ENCODE results near the gene TMEM115. TPM values are rescaled to one million over a fixed set of nuclear protein-coding genes. Genes with fewer than 3 reads are reported as not detected.

TMEM115 gene
- total and polyA plus RNA-seq, 2 of the 13 experiments (the other 11 are each of a cell fraction or from before 2014, with no cell fraction given) = 22.1 to 30.7 TPM

DNA sequence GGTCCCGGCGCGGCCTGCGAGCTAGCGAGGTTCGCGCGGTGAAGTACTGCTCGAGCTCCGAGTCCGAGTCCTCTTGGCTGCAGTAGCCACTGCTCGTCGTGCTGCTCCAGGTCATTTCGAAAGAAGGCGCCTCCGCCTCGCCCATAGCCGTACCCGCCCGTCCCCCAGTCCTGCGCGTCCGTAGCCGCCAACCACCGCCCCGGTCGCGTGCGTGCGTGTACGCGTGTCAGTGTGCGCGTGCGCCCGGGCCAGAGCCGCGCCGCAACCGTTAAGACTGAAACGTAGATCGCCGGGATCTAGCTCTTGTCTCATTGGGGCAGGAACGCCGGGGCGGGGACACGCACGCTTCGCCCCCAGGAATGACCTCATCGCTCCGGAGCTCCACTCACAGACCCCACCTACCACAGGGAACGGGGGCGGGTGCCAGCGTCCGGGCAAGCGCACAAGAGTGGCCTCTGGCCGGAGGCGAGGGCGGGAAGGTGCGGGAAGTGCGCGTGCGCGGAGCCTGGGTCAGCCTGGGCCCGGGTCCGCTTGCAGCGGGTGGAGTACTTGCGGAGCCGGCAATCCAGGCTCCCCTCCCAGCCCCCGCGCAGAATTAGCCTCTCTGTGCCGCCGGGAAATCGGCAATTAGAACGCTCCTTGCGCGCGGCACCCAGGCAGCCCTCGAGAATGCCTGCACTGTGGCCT lies 22.0 kb downstream of the TMEM115 start (continued):
- TF ChIP-seq SIX1 (CRISPR knock-in tag; IDR thresholded peaks at IDR 0.05; ENCODE audit: borderline replicate concordance) (peak; percentile 48), NR2F6 (IDR thresholded peaks at IDR 0.05) (no peak), NR2F6 (CRISPR knock-in tag; IDR thresholded peaks at IDR 0.05) (no peak; the same call in 1 of the 2 replicates), PHF20 (CRISPR knock-in tag; IDR thresholded peaks at IDR 0.05) (no peak), POLR2A (IDR thresholded peaks at IDR 0.05; ENCODE audit: insufficient read depth in 1 of 2, low read depth in 2 of 2, low read length in 2 of 2) (peak in 1 of 2 experiments; percentile 61; a peak in 2 of 4 replicates), ZNF703 (CRISPR knock-in tag; IDR thresholded peaks at IDR 0.05; ENCODE audit: borderline replicate concordance) (no peak), ZNF552 (CRISPR knock-in tag; IDR thresholded peaks at IDR 0.05; ENCODE audit: borderline replicate concordance) (peak; percentile 60; the same call in 1 of the 2 replicates), NCOA2 (CRISPR knock-in tag; IDR thresholded peaks at IDR 0.05) (no peak), NFE2L1 (CRISPR knock-in tag; IDR thresholded peaks at IDR 0.05; ENCODE audit: borderline replicate concordance) (no peak), HNRNPK (IDR thresholded peaks at IDR 0.05; ENCODE audit: low read depth, low read length, poor library complexity, severe bottlenecking) (peak; percentile 27), KLF15 (CRISPR knock-in tag; IDR thresholded peaks at IDR 0.05; ENCODE audit: borderline replicate concordance) (no peak), SPEN (CRISPR knock-in tag; IDR thresholded peaks at IDR 0.05; ENCODE audit: low read depth) (peak; percentile 89), ZNF451 (CRISPR knock-in tag; IDR thresholded peaks at IDR 0.05) (no peak; the same call in none of the 2 replicates), RFXANK (CRISPR knock-in tag; IDR thresholded peaks at IDR 0.05) (no peak)
- TF ChIP-seq, protein P1, sequence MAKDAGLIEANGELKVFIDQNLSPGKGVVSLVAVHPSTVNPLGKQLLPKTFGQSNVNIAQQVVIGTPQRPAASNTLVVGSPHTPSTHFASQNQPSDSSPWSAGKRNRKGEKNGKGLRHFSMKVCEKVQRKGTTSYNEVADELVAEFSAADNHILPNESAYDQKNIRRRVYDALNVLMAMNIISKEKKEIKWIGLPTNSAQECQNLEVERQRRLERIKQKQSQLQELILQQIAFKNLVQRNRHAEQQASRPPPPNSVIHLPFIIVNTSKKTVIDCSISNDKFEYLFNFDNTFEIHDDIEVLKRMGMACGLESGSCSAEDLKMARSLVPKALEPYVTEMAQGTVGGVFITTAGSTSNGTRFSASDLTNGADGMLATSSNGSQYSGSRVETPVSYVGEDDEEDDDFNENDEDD (CRISPR knock-in tag; IDR thresholded peaks at IDR 0.05; ENCODE audit: borderline replicate concordance) = peak; percentile 86
- TF ChIP-seq, protein P2, sequence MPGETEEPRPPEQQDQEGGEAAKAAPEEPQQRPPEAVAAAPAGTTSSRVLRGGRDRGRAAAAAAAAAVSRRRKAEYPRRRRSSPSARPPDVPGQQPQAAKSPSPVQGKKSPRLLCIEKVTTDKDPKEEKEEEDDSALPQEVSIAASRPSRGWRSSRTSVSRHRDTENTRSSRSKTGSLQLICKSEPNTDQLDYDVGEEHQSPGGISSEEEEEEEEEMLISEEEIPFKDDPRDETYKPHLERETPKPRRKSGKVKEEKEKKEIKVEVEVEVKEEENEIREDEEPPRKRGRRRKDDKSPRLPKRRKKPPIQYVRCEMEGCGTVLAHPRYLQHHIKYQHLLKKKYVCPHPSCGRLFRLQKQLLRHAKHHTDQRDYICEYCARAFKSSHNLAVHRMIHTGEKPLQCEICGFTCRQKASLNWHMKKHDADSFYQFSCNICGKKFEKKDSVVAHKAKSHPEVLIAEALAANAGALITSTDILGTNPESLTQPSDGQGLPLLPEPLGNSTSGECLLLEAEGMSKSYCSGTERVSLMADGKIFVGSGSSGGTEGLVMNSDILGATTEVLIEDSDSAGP (CRISPR knock-in tag; IDR thresholded peaks at IDR 0.05; ENCODE audit: borderline replicate concordance) = peak; percentile 89
- TF ChIP-seq, protein P3, sequence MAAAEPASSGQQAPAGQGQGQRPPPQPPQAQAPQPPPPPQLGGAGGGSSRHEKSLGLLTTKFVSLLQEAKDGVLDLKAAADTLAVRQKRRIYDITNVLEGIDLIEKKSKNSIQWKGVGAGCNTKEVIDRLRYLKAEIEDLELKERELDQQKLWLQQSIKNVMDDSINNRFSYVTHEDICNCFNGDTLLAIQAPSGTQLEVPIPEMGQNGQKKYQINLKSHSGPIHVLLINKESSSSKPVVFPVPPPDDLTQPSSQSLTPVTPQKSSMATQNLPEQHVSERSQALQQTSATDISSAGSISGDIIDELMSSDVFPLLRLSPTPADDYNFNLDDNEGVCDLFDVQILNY (CRISPR knock-in tag; conservative IDR thresholded peaks at IDR 0.05) = peak; percentile 79
- TF ChIP-seq, protein P4, sequence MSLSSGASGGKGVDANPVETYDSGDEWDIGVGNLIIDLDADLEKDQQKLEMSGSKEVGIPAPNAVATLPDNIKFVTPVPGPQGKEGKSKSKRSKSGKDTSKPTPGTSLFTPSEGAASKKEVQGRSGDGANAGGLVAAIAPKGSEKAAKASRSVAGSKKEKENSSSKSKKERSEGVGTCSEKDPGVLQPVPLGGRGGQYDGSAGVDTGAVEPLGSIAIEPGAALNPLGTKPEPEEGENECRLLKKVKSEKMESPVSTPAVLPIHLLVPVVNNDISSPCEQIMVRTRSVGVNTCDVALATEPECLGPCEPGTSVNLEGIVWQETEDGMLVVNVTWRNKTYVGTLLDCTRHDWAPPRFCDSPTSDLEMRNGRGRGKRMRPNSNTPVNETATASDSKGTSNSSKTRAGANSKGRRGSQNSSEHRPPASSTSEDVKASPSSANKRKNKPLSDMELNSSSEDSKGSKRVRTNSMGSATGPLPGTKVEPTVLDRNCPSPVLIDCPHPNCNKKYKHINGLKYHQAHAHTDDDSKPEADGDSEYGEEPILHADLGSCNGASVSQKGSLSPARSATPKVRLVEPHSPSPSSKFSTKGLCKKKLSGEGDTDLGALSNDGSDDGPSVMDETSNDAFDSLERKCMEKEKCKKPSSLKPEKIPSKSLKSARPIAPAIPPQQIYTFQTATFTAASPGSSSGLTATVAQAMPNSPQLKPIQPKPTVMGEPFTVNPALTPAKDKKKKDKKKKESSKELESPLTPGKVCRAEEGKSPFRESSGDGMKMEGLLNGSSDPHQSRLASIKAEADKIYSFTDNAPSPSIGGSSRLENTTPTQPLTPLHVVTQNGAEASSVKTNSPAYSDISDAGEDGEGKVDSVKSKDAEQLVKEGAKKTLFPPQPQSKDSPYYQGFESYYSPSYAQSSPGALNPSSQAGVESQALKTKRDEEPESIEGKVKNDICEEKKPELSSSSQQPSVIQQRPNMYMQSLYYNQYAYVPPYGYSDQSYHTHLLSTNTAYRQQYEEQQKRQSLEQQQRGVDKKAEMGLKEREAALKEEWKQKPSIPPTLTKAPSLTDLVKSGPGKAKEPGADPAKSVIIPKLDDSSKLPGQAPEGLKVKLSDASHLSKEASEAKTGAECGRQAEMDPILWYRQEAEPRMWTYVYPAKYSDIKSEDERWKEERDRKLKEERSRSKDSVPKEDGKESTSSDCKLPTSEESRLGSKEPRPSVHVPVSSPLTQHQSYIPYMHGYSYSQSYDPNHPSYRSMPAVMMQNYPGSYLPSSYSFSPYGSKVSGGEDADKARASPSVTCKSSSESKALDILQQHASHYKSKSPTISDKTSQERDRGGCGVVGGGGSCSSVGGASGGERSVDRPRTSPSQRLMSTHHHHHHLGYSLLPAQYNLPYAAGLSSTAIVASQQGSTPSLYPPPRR (CRISPR knock-in tag; IDR thresholded peaks at IDR 0.05; ENCODE audit: borderline replicate concordance) = peak; percentile 12; the same call in 1 of the 2 replicates
- TF ChIP-seq, protein P5, sequence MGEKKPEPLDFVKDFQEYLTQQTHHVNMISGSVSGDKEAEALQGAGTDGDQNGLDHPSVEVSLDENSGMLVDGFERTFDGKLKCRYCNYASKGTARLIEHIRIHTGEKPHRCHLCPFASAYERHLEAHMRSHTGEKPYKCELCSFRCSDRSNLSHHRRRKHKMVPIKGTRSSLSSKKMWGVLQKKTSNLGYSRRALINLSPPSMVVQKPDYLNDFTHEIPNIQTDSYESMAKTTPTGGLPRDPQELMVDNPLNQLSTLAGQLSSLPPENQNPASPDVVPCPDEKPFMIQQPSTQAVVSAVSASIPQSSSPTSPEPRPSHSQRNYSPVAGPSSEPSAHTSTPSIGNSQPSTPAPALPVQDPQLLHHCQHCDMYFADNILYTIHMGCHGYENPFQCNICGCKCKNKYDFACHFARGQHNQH (CRISPR knock-in tag; IDR thresholded peaks at IDR 0.05) = 0 out of 2 replicates have a peak, but pooled peaks have one; percentile 37

Data from HepG2 (cell line).